Measurements from ENCODE around the gene PSMD9.

PSMD9 gene

GRCh38 chr12:121898287-121898686 lies 9.7 kb downstream of the PSMD9 start:
- Histone ChIP-seq H3K27ac (ENCODE audit: low read length) (no peak overlapping the region), H2AFZ (ENCODE audit: low read depth, low read length) (no peak overlapping the region), H3K4me3 (ENCODE audit: low read depth in 1 of 2, low read length in 2 of 2) (no peak overlapping the region), H3K79me2 (ENCODE audit: insufficient read depth, low read length) (peaks cover 16% of the 10 kb centered on the region), H3K27me3 (ENCODE audit: insufficient read depth, low read length, poor library complexity) (no peaks in the 10 kb centered on the region), H3K9me3 (ENCODE audit: insufficient read depth, low read length, severe bottlenecking) (no peaks in the 10 kb centered on the region), H3K9ac (ENCODE audit: low read depth, low read length) (no peak overlapping the region), H4K20me1 (ENCODE audit: insufficient read depth, low read length) (peaks cover 9% of the 10 kb centered on the region; the same call in 1 of the 2 replicates), H3K4me1 (ENCODE audit: insufficient read depth, low read length) (peaks cover 6% of the 10 kb centered on the region; the same call in 1 of the 2 replicates), H3K4me2 (ENCODE audit: insufficient read depth, low read length) (no peak overlapping the region), H3K36me3 (ENCODE audit: insufficient read depth, low read length) (peaks cover 79% of the 10 kb centered on the region)
- DNase-seq (no peak), ATAC-seq (ENCODE audit: insufficient read depth, low read depth) (no peak)
- no peak for TF ChIP-seq EZH2 (IDR thresholded peaks at IDR 0.05; ENCODE audit: borderline replicate concordance, low read depth, low read length, severe bottlenecking)
- TF ChIP-seq CTCF (IDR thresholded peaks at IDR 0.05; ENCODE audit: borderline replicate concordance, extremely low read depth, low read length, poor library complexity, severe bottlenecking): no peak

- Histone ChIP-seq H3K36me3 (ENCODE audit: insufficient read depth, low read length) (peaks cover 80% of the 10 kb centered on the region), H3K4me2 (ENCODE audit: insufficient read depth, low read length) (no peak overlapping the region), H3K9me3 (ENCODE audit: insufficient read depth, low read length, severe bottlenecking) (no peaks in the 10 kb centered on the region), H2AFZ (ENCODE audit: low read depth, low read length) (no peak overlapping the region), H3K27me3 (ENCODE audit: insufficient read depth, low read length, poor library complexity) (no peaks in the 10 kb centered on the region), H3K9ac (ENCODE audit: low read depth, low read length) (no peak overlapping the region), H3K4me1 (ENCODE audit: insufficient read depth, low read length) (no peaks in the 10 kb centered on the region), H4K20me1 (ENCODE audit: insufficient read depth, low read length) (0 out of 2 replicates have a peak, but pooled peaks cover under 1% of the 10 kb centered on the region), H3K79me2 (ENCODE audit: insufficient read depth, low read length) (peaks cover 2% of the 10 kb centered on the region), H3K4me3 (ENCODE audit: low read depth in 1 of 2, low read length in 2 of 2) (no peak overlapping the region), H3K27ac (ENCODE audit: low read length) (no peak overlapping the region)
- DNase-seq (no peak), ATAC-seq (ENCODE audit: insufficient read depth, low read depth) (no peak)
- TF ChIP-seq CTCF (IDR thresholded peaks at IDR 0.05; ENCODE audit: borderline replicate concordance, extremely low read depth, low read length, poor library complexity, severe bottlenecking) (no peak), EZH2 (IDR thresholded peaks at IDR 0.05; ENCODE audit: borderline replicate concordance, low read depth, low read length, severe bottlenecking) (no peak)
Observed at GRCh38 chr12:121899590-121899989, 11.0 kb downstream of the PSMD9 start.

- peak; percentile 57; the same call in 2 of the 3 replicates for ATAC-seq (ENCODE audit: insufficient read depth, low read depth)
Observed at GRCh38 chr12:121903202-121903601, 14.6 kb downstream of the PSMD9 start.

More at GRCh38 chr12:121903202-121903601, 14.6 kb downstream of the PSMD9 start:
- Histone ChIP-seq H3K9me3 (ENCODE audit: insufficient read depth, low read length, severe bottlenecking) (no peaks in the 10 kb centered on the region), H3K9ac (ENCODE audit: low read depth, low read length) (no peak overlapping the region), H3K79me2 (ENCODE audit: insufficient read depth, low read length) (no peaks in the 10 kb centered on the region), H2AFZ (ENCODE audit: low read depth, low read length) (no peak overlapping the region), H4K20me1 (ENCODE audit: insufficient read depth, low read length) (no peaks in the 10 kb centered on the region), H3K27me3 (ENCODE audit: insufficient read depth, low read length, poor library complexity) (no peaks in the 10 kb centered on the region), H3K4me2 (ENCODE audit: insufficient read depth, low read length) (no peak overlapping the region), H3K27ac (ENCODE audit: low read length) (no peak overlapping the region), H3K4me3 (ENCODE audit: low read depth in 1 of 2, low read length in 2 of 2) (no peak overlapping the region), H3K4me1 (ENCODE audit: insufficient read depth, low read length) (no peaks in the 10 kb centered on the region), H3K36me3 (ENCODE audit: insufficient read depth, low read length) (peaks cover 67% of the 10 kb centered on the region)
- no peak for TF ChIP-seq CTCF (IDR thresholded peaks at IDR 0.05; ENCODE audit: borderline replicate concordance, extremely low read depth, low read length, poor library complexity, severe bottlenecking)
- DNase-seq: peak; percentile 15
